ENCODE data around the gene DTNB.
"Not testable (repeated sequence)": the region's sequence is repeated elsewhere in the genome, so short reads cannot be mapped to it uniquely, and the experiment has no call there.

DTNB gene

DNA sequence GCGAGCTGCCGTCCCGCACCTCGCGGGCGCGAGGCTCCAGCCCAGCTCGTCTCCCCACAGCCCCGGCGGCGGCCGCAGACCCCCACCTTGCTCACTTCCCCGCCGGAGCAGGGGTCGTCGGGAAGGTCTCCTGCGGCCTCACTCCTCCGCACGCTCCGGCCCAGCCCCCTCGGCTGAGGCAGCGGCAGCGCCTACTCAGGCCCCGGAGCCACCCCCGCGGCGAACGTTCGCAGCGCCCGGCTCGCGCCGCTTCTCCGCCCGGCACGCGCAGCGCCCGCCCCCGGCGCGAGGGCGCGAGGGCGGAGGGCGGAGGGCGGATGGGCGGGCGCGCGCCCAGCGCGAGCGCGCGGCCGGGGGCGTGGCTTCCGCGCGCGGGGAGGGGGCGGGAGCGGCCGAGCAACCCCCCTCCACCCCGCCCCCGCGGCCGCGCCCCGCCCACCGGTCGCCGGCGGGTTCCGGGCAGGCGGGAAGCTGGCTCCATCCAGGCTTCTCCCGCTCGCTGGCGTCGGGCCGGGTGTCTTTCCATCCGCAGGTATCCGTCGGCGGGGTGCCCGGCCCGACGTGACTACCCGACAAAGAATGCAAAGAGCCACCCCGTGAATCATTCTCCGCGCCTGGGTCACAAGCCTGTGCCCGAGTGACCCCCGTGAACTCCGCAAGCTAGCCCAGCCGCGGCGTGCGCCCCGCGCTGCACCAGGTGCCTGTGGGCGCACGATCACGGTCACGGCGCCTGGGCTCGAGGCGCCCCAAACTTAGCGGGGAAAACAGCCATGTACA, at the start of gene DTNB:
TSS of gene DTNB (minus strand) at position 278 of the 777 bp plus-strand sequence. CDS start 20,917 bp downstream, outside the sequence.
- DNase-seq (ENCODE audit: low spot score), result peak; percentile 64

DNA sequence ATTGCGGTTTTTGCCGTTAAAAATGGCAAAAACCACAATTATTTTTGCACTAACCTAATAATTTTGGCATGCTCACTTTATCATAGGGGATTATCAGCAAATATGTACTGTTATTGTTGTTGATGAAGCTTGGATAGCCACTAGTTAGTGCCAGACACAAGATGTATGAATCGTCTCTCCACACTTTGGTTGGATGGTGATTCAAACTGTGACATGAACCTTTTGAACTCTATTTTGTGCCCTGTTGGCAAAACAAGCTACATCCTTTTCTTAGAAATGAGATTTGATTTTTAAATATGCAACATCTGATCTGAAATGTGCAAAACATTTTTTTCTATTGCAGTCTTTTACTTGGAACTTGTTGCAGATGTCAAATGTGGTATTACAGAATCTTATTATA, 48.8 kb upstream of the DTNB start:
- no peak for DNase-seq (ENCODE audit: low spot score)

DNA sequence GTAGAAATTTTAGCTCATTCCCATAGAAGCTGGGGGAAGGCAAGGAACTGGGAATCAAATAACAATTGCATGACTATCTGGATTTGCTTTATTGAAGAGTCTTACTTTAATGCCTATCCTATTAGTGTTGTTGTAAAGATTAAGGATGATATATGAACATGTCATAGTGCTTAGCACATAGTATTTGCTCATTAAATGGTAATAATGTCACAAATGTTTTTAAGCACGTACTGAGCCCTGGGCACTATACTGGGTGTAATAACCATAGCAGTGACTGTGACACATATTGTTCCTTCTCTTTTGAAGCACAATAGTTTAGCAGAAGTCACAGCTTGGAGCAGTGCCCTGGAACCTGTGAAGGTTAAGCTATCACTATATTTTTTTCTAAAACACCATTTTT, 47.2 kb upstream of the DTNB start:
- DNase-seq (ENCODE audit: low spot score), result no peak

DNA sequence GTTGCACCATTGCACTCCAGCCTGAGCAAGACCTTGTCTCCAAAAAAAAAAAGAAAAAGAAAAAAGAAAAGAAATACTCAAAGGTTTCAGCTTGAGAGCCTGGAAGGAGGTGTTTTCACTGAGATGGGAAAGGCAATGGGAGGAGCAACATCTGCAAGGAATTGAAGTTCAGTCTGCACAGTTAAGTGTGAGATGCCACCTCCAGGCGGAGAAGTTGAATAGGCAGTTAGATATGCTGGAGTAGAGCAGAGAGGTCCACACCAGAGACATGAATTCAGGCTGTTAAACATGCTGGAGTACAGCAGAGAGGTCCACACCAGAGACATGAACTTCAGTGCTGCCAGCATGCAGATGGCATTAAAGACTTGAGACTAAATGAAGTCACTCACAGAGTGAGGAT, 41.4 kb upstream of the DTNB start:
- no peak for DNase-seq (ENCODE audit: low spot score)

DNA sequence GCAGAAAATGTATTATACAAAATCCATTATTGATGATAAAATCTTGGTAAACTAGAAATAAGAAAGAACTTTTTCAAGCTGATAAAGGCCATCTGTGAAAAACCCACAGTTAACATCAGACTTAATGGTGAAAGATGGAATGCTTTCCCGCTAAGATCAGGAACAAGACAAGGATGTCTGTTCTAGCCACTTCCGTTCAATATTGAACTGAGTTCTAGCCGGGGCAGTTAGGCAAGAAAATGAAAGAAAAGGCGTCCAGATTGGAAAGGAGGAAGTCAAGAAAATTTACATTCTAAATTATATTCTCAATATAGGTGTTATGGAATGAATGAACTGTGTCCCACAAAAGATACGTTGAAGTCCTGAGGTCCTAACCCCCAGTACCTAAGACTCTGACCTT, 39.1 kb upstream of the DTNB start:
- no peak for DNase-seq (ENCODE audit: low spot score)

DNA sequence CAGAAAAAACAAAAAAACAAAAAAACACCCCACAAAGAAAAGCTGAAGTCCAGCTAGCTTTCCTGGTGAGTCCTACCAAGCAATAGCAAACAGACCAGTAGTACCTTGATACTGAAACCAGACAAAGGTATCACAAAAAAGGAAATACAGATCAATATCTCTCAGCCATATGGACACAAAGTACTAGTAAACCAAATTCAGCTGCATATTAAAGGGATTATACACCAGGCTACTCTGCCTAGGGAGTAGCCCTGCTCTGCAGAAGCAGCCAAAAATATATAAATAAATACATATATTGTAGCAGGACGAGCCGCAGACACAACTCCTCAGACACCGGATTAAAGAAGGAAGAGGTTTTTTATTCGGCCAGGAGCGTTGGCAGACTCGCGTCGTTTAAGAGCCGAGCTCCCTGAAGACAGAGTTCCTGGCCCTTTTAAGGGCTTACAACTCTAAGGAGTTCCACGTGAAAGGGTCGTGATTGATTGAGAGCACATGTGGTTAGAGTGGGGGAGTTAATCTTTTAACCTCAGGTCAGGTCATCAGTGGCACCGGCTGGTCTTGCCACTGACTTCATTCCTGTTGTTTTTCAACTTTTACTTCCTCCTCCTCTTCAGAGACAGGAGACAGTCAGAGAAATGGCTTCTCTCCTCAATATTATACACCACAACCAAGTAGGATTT, 38.4 kb upstream of the DTNB start:
- no peak for DNase-seq (ENCODE audit: low spot score)

DNA sequence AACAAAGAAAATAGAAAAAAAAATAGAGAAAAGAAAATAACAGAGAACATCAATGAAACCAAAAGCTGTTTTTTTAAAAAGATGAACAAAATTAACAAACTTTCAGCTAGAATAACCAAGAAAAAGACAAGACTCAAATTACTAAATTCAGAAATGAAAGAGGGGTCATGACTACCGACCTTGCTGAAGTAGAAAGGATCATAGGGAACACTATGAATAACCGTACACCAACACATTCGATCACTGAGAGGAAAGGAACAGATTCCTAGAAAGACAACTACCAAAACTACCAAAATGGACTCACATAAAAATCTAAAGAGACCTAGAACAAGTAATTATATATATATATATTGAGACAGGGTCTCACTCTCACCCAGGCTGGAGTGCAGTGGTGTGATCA, 37.4 kb upstream of the DTNB start:
- no peak for DNase-seq (ENCODE audit: low spot score)

DNA sequence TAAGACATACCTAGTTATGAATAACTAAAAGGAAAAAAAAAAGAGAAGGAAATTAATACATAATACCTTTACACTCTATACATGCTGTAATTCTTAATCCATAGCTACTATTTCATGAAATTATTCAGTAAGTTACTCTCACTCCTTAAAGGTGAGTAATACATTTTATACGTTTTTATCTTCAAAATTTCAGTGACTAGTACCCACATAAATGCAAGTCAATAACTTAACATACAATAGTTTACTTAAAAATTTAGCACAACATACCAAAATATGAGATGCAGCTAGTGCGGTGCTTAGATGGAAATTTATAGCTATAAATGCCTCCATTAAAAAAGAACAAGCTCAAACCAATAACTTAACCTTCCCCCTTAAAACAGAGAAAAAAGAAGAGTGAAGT, 36.0 kb upstream of the DTNB start:
- no peak for DNase-seq (ENCODE audit: low spot score)

DNA sequence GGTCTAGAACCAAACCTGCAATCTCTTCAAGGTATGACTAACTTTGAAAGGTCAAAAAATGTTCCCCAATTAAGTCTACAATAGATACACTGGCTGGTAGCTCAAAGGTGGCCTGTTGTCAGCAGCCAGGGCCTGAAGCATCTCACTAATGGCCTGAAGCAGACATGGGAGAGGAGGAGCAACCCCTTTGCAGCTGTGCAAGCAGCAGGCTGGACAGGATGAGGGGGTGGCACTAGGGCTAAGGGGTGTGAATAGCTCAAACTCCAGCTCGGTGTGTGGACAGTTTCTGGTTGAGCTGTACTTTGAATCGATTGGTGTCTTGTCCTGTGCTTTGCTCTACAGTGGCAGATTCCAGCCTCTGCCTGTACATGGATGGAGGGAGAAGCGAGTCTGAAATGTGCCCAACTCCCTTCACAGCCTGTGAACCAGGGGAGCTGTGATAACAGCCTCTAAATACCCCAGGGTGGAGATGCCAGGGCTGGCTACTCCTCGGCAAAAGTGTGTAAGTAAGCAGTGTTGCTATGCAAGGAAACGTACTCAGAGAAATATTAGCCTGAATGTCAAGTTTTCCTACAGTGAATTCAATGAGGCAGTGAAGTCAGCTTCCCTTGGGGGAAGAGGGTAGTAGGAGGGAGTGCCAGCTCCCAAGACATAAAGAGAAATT, 34.7 kb upstream of the DTNB start:
- DNase-seq (ENCODE audit: low spot score), result no peak

DNA sequence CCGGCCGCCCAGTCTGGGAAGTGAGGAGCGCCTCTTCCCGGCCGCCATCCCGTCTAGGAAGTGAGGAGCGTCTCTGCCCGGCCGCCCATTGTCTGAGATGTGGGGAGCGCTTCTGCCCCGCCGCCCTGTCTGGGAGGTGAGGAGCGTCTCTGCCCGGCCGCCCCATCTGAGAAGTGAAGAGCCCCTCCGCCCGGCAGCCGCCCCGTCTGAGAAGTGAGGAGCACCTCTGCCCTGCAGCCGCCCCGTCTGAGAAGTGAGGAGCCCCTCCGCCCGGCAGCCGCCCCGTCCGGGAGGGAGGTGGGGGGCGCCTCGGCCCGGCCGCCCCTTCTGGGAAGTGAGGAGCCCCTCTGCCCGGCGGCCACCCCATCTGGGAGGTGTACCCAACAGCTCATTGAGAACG, 32.2 kb upstream of the DTNB start:
- not testable (repeated sequence) for DNase-seq (ENCODE audit: low spot score)

DNA sequence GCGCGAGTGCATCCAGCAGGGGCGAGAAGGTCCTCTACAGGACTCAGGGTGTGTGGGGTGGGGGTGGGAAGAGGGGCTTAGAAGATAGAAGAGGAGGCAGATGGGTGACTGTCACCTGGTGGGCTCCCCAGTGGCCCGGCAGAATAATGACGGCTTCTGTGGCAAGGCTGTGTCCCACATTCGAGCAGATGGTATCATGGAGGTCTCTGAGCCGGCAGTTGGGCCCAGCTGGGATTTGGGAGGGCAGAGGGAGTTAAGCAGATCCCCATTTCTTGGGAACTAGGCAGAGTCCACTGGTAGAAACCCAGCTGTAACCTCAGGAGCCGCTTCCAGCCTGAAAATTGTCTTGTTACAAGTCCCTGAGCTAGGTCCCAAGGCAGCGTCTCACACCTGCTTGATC, 28.4 kb upstream of the DTNB start:
- no peak for DNase-seq (ENCODE audit: low spot score)

DNA sequence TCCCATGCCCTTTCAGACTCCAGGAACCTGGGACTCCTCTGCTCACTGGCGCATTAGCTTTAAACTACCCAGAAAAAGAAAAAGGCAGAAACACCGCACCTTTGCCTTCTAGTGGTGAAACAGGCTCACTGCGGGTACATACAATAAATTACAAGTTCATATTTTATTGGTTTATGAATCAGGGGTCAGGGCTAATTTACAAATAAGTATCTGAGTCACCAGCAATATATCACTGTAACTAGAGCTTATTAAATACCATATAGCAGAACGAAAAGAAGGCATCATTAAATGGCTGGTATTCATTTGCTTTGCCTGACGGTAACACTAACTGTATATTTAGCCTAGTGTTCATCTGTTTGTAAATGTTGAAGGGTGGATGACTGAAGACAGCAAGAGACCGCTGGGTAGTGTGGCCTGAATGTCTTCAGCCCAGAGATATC, 26.9 kb upstream of the DTNB start:
- DNase-seq (ENCODE audit: low spot score), result peak; percentile 41

DNA sequence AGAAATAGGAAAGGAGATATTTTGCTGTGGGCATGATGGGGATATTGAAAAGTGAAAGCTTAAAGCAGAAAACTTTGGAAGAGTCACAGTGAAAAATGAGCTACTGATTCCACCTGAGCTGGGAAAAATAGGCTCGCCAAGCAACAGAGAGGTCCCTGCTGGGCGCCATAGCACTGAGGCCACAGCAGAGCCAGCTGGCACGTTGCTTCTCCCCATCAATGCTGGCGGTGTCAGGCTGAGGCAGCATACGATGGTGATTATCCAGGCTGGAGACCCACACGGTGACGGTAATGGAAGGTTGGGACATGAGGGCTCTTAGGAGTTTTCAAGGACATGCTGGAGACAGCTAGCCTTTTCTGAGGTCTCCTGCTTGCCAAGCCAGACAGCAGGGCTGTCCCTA, 25.8 kb upstream of the DTNB start:
- DNase-seq (ENCODE audit: low spot score), result no peak

DNA sequence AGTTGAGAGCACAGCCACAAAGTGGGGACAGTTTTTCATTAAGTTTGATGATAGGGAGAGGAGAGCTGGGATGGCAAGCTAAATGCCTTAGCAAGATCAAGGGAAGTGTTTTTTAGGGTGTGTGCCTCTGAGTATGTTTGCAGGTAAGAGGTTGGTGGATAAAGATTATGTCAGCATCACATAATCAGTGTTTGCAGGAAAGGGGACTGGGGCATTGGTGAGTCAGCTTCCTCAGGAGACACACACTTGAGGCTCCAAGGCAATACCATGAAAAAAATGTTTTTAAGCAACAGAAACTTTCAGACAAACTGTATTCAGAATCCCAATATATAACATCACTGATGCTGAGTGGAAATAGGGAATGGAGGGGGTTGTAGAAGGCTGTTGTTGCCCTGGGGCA, 25.4 kb upstream of the DTNB start:
- DNase-seq (ENCODE audit: low spot score), result no peak

DNA sequence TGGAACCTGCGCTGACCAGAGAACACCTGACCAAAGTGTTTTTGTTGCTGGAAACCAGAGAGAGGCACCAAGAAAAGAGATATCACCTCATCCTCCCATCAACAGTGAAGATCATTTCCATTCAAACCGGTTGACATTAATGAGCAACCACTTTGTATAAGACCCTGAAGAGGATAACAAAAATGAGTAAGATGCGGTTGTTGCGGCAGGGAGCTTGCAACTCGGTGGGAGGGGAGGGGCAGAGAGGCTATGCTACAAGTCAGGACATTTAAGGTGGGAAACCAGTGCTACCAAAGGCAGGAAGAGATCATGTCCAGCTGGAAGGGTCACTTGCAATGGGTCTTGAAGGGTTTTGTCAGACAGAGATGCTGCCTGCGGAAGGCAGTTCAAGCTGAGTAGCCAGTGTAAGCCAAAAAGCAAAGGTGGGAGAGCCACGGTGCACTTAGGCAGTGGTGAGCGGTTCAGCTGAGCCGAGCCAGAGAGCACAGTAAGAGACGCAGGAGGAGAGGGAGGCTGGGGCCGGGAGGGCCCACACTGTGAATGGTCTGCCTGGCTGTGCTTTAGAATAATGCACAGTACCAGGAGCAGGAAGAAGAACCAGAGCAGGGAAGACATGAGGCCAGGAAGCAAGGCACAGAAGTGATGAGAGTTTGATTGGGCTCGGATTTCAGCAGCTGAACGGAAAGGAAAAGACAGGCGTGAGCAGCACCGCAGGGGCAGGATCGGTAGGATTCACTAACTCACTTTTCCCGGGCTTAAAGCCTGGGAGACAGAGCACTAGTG, 24.4 kb upstream of the DTNB start:
- DNase-seq (ENCODE audit: low spot score), result no peak

DNA sequence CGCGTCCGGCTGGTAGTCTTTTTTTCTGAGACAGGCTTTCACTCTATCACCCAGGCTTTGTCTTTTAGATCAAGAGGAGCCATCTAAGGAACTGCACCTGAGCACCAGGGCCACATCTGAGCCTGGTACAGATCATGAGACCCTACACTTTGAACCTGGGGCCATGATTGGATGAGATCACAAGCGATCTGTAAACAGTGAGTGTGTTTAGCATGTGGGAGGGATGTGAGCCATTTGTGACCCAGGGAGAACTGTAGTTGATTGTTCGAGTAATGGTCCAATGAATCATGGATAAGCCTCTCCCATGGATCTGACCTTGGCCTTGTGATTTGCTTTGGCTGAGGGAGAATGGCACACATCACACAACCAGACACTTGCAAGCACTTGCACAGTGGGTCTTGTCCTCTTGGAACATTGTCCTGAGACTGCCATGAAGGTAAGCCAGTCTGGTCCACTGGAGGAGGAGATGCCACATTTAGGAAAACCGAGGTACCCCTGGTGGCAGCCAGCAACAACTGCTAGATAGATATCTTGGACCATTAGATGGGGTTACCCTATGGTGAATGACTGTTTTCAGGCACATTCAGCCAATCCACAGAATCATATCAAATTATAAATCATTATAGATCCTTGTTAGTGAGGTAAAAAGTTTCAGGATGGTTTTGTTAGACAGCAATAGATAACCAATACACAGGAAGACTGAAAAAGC, 19.5 kb upstream of the DTNB start:
- DNase-seq (ENCODE audit: low spot score), result no peak

DNA sequence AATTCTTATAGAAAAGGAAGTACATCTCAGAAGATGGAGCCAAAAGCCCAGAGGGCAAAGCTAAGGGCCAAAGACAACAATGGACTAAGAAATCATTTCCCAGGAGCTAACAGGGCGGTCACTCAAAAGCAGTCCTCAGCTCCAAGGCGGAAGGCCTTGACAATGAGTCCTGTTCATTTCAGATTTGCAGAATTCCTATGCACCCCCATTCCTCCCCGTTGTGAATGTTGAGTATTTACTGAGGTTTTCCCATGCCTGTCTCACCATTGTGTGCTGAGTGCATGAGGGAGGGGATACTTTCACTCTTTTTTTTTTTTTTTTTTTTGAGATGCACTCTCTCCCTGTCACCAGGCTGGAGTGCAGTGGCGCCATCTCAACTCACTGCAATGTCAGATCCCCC, 18.8 kb upstream of the DTNB start:
- DNase-seq (ENCODE audit: low spot score), result no peak

DNA sequence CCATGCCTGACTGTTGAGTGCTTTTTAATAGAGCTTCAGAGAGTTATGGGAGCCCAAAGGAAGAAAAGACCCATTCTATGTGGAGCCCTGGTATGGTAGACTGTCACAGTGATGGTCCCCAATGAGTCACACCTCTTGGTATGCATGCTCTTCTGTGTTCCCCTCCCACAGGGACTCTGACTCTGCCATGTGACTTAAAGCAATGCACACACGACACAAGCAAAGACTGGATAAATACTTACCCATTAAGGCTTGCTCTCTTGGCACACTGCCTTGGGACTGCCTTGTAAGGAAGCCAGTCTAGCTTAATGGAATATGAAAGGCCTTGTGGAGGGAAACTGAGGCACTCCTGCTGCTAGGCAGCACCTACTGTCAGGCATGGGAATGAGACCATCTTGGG, 16.7 kb upstream of the DTNB start:
- DNase-seq (ENCODE audit: low spot score), result peak; percentile 68

DNA sequence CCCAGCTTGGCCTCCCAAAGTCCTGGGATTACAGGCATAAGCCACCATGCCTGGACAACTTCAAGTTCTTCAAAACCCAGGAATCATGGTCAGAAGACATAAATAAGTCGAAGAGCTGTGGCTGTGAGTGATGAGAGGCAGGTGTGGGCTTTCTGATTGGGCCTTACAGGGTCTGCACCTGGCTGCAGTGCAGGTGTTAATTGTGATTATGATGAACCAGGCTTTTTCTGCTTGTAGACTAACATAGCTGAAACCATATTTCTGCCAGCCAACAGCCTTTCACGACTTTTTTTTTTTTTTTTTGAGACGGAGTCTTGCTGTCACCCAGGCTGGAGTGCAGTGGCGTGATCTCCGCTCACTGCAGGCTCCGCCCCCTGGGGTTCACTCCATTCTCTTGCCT, 14.9 kb upstream of the DTNB start:
- DNase-seq (ENCODE audit: low spot score), result no peak

DNA sequence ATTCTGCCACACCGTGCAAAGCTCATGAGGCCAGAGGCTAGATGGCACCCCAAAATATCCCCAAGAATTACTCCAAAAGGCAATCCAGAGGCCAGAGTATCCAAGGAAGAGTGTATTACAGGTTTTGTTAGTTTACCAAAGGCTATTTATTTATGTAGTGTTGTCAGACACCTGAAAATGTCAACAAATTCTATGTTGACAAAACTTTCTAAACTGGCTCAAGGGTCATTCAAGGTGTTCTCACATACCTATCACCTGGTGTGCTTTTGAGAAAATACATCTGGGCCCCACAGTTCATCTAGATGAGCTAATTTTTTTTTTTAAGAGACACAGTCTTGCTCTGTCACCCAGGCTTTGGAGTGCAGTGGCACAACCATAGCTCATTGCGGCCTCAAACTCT, 12.4 kb upstream of the DTNB start:
- DNase-seq (ENCODE audit: low spot score), result no peak

DNA sequence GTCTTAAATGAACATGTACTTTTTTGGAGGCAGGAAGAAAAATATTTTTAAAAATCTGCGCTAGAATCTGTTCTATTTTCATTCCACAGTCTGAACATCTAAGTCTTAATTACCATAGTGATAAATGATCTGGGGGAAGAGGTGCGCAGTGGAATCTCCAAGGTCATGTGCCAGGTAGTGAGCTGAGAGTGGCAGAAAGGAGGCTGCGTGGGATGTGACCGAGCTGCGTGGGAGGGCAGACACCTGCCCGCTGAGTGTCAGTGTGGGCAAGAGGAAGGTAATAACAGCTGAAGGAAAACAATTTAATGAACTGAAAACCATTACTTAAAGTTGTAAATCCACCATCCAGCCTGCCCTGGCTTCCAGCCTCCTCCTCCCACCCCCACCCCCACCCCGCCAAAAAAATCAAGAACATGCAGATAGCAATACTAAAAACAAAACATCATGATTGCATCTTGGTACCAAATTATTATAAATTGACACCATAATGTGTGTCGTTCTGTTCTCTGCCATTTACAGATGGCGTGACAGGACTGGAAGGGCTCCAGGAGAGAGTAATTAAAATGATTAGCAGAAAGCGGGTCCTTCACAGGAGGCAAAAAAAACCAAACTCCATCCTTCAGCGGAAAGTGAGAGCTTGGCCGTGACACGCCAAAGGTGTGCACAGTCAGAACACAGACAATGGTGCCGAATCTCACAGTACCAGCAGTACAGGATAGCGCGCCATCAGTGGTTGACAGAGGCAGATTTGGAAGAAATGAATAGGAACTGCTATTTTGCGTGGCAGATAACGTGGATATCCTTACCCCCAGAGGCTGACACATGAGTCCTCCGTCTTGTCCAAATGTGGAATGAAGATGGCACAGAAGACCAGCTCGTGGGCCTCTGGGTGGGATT, 11.4 kb upstream of the DTNB start:
- no peak for DNase-seq (ENCODE audit: low spot score)
